GM23338 (cell line): ENCODE measurements around the gene CLSTN2. TPM values are rescaled to one million over a fixed set of nuclear protein-coding genes. Genes with fewer than 3 reads are reported as not detected.

Experiments used
- ATAC-seq: fragments of 200-7000 bp; cut with Tn5 transposase; 3 replicates; pipeline ENCODE4 v1.9.1; 2020
- DNase-seq: peaks from one replicate; pipeline ENCODE4 v3.0.0-alpha.2; 2015; ENCODE audit warnings: low spot score
- H2AFZ ChIP-seq: fragments of 200-600 bp; sonication (generic); 2 replicates; pipeline ENCODE4 v1.8.0; 2016; ENCODE audit warnings: antibody characterized with exemption, mild to moderate bottlenecking, moderate library complexity
- H3F3A ChIP-seq: fragments of 200-600 bp; sonication (generic); replicated peaks from 2 replicates; pipeline ENCODE4 v1.8.0; 2017; ENCODE audit warnings: antibody characterized with exemption, mixed run types, low read depth
- H3K27ac ChIP-seq: fragments of 200-600 bp; sonication (generic); 2 replicates; pipeline ENCODE4 v1.6.1; 2016; ENCODE audit warnings: low read depth
- H3K27me3 ChIP-seq: fragments of 200-600 bp; sonication (generic); 2 replicates; pipeline ENCODE4 v1.8.0; 2016; ENCODE audit warnings: mild to moderate bottlenecking, mixed run types, moderate library complexity; ENCODE audit not compliant: insufficient read depth
- H3K36me3 ChIP-seq: fragments of 200-600 bp; sonication (generic); 2 replicates; pipeline ENCODE4 v1.8.0; 2016; ENCODE audit warnings: mild to moderate bottlenecking; ENCODE audit not compliant: insufficient read depth
- H3K4me1 ChIP-seq: fragments of 200-600 bp; sonication (generic); 2 replicates; pipeline ENCODE4 v1.8.0; 2016; ENCODE audit warnings: mild to moderate bottlenecking, moderate library complexity; ENCODE audit not compliant: insufficient read depth
- H3K4me2 ChIP-seq: fragments of 200-600 bp; sonication (generic); 2 replicates; pipeline ENCODE4 v1.7.1; 2017; ENCODE audit warnings: mixed run types
- H3K4me3 ChIP-seq: fragments of 200-600 bp; sonication (generic); 2 replicates; pipeline ENCODE4 v1.6.1; 2016; ENCODE audit warnings: mixed run types
- H3K79me2 ChIP-seq: fragments of 200-600 bp; sonication (generic); replicated peaks from 2 replicates; pipeline ENCODE4 v1.8.0; 2017; ENCODE audit warnings: mild to moderate bottlenecking; ENCODE audit not compliant: insufficient read depth
- H3K9me2 ChIP-seq: fragments of 200-600 bp; sonication (generic); 2 replicates; pipeline ENCODE4 v1.8.0; 2017; ENCODE audit not compliant: insufficient read depth
- H4K20me1 ChIP-seq: fragments of 200-600 bp; sonication (generic); replicated peaks from 2 replicates; pipeline ENCODE4 v1.8.0; 2017; ENCODE audit warnings: mild to moderate bottlenecking; ENCODE audit not compliant: insufficient read depth
- H3K27ac Mint-ChIP-seq: 2 replicates; pipeline ENCODE4 v1.8.0; 2020; ENCODE audit warnings: inconsistent platforms, mild to moderate bottlenecking, moderate library complexity, mixed read lengths
- H3K27me3 Mint-ChIP-seq: 3 replicates; pipeline ENCODE4 v1.8.0; 2022; ENCODE audit warnings: low read depth, mild to moderate bottlenecking, moderate library complexity, mixed read lengths, inconsistent platforms; ENCODE audit not compliant: insufficient read depth, poor library complexity
- H3K36me3 Mint-ChIP-seq: 3 replicates; pipeline ENCODE4 v1.8.0; 2021; ENCODE audit warnings: low read depth, mild to moderate bottlenecking, inconsistent platforms, moderate library complexity, mixed read lengths
- H3K4me1 Mint-ChIP-seq: 3 replicates; pipeline ENCODE4 v1.8.0; 2020; ENCODE audit warnings: mild to moderate bottlenecking, inconsistent platforms, mixed read lengths
- H3K4me3 Mint-ChIP-seq: 3 replicates; pipeline ENCODE4 v1.8.0; 2021; ENCODE audit warnings: moderate library complexity, mild to moderate bottlenecking, inconsistent platforms, mixed read lengths
- H3K9me3 Mint-ChIP-seq: 3 replicates; pipeline ENCODE4 v1.8.0; 2020; ENCODE audit warnings: moderate library complexity, mild to moderate bottlenecking, inconsistent platforms, mixed read lengths
- CTCF ChIP-seq, 2 experiments: fragments of 200-600 bp in 1 of 2; sonication (generic) in 1 of 2; conservative IDR thresholded peaks; 2 replicates each; pipeline versions ENCODE4 v1.5.1 to v1.6.1; 2016 to 2017; ENCODE audit warnings: antibody characterized with exemption in 2 of 2, low read depth in 2 of 2, mild to moderate bottlenecking in 2 of 2, moderate library complexity in 1 of 2
- ETS1 ChIP-seq: IDR thresholded peaks from 2 replicates; pipeline ENCODE4 v1.6.1; 2016; ENCODE audit warnings: antibody characterized with exemption
- EZH2 ChIP-seq: fragments of 200-600 bp; sonication (generic); IDR thresholded peaks from one replicate; pipeline ENCODE4 v1.8.0; 2017; ENCODE audit warnings: antibody characterized with exemption, mild to moderate bottlenecking, low read depth; ENCODE audit not compliant: unreplicated experiment
- EZH2phosphoT487 ChIP-seq: fragments of 200-600 bp; sonication (generic); IDR thresholded peaks from one replicate; pipeline ENCODE4 v1.8.1; 2018; ENCODE audit warnings: antibody characterized with exemption; ENCODE audit not compliant: unreplicated experiment
- NANOG ChIP-seq: IDR thresholded peaks from 2 replicates; pipeline ENCODE4 v1.6.1; 2016; ENCODE audit warnings: antibody characterized with exemption, borderline replicate concordance
- POLR2AphosphoS5 ChIP-seq: IDR thresholded peaks from 2 replicates; pipeline ENCODE4 v1.6.1; 2016; ENCODE audit warnings: antibody characterized with exemption, low read depth
- ZNF331 ChIP-seq: fragments of 250-450 bp; sonication (Bioruptor Pico); IDR thresholded peaks from 2 replicates; pipeline ENCODE4 v1.5.0; 2020; ENCODE audit warnings: low read depth, mild to moderate bottlenecking, moderate library complexity
- polyA plus RNA-seq: library from polyadenylated mRNA; unstranded; fragments of >200 nt; fragmentation: Nextera tagmentation; extraction: Ambion mirVana; gene quantifications from 2 replicates; pipeline ENCODE4 v1.2.1, GENCODE V29; 2016
- total RNA-seq: library from RNA; depleted of rRNA; stranded (reverse); fragments of >200 nt; shearing (Covaris generic); gene quantifications from 2 replicates; pipeline ENCODE4 v1.2.3, GENCODE V29; 2014

Gene CLSTN2
- total and polyA plus RNA-seq, 2 experiments from 2014 or later: 0.11 to 0.83 TPM

- Histone ChIP-seq H3K4me3 (no peak overlapping the region), H3K27me3 (no peaks in the 10 kb centered on the region), H3F3A (no peaks in the 10 kb centered on the region), H2AFZ (no peak overlapping the region), H3K4me2 (no peak overlapping the region), H3K79me2 (no peaks in the 10 kb centered on the region), H3K4me1 (peaks cover 6% of the 10 kb centered on the region), H4K20me1 (no peaks in the 10 kb centered on the region), H3K9me2 (peaks cover 3% of the 10 kb centered on the region; the same call in 1 of the 2 replicates), H3K27ac (no peak overlapping the region), H3K36me3 (no peaks in the 10 kb centered on the region)
- H3K4me3 Mint-ChIP-seq: no peak overlapping the region
- peaks cover 35% of the 10 kb centered on the region for H3K4me1 Mint-ChIP-seq
- peaks cover 4% of the 10 kb centered on the region for H3K27me3 Mint-ChIP-seq
- H3K9me3 Mint-ChIP-seq: no peaks in the 10 kb centered on the region
- DNase-seq: no peak
- ATAC-seq: peak; percentile 66
- H3K27ac Mint-ChIP-seq: no peak overlapping the region
- TF ChIP-seq NANOG (no peak), ZNF331 (no peak)
- H3K36me3 Mint-ChIP-seq: no peaks in the 10 kb centered on the region
These were observed 315.2 kb downstream of the CLSTN2 start for GRCh38 chr3:140250010-140250855.

GRCh38 chr3:140250945-140251344, 316.0 kb downstream of the CLSTN2 start:
- H3K4me3 Mint-ChIP-seq: no peak overlapping the region

More at GRCh38 chr3:140250945-140251344, 316.0 kb downstream of the CLSTN2 start:
- no peak overlapping the region for H3K27ac Mint-ChIP-seq
- H3K4me2 ChIP-seq: no peak overlapping the region
- H3F3A ChIP-seq: no peaks in the 10 kb centered on the region
- H3K4me1 Mint-ChIP-seq: peaks cover 34% of the 10 kb centered on the region
- no peak overlapping the region for H3K27ac ChIP-seq
- no peak overlapping the region for H3K4me3 ChIP-seq
- no peaks in the 10 kb centered on the region for H3K27me3 ChIP-seq
- H3K27me3 Mint-ChIP-seq: peaks cover 4% of the 10 kb centered on the region
- H2AFZ ChIP-seq: no peak overlapping the region
- peaks cover 6% of the 10 kb centered on the region for H3K4me1 ChIP-seq
- no peaks in the 10 kb centered on the region for H3K9me3 Mint-ChIP-seq
- no peaks in the 10 kb centered on the region for H3K36me3 ChIP-seq
- no peaks in the 10 kb centered on the region for H3K79me2 ChIP-seq
- H3K36me3 Mint-ChIP-seq: no peaks in the 10 kb centered on the region
- H4K20me1 ChIP-seq: no peaks in the 10 kb centered on the region
- peaks cover 3% of the 10 kb centered on the region; the same call in 1 of the 2 replicates for H3K9me2 ChIP-seq
- no peak for ATAC-seq
- no peak for TF ChIP-seq NANOG
- no peak for TF ChIP-seq POLR2AphosphoS5
- no peak for TF ChIP-seq EZH2phosphoT487
- no peak for TF ChIP-seq EZH2
- no peak for TF ChIP-seq CTCF (conservative IDR thresholded peaks at IDR 0.05; ENCODE audit: low read depth in 2 of 2)
- TF ChIP-seq ETS1: no peak
- DNase-seq: no peak
